GM19452 (cell line): Measurements from ENCODE around the gene NR3C2.

Experiments
- ATAC-seq: cut with Tn5 transposase; IDR thresholded peaks from one replicate; pipeline ENCODE4 v1.9.1; 2021; ENCODE audit not compliant: unreplicated experiment

NR3C2 gene

DNA sequence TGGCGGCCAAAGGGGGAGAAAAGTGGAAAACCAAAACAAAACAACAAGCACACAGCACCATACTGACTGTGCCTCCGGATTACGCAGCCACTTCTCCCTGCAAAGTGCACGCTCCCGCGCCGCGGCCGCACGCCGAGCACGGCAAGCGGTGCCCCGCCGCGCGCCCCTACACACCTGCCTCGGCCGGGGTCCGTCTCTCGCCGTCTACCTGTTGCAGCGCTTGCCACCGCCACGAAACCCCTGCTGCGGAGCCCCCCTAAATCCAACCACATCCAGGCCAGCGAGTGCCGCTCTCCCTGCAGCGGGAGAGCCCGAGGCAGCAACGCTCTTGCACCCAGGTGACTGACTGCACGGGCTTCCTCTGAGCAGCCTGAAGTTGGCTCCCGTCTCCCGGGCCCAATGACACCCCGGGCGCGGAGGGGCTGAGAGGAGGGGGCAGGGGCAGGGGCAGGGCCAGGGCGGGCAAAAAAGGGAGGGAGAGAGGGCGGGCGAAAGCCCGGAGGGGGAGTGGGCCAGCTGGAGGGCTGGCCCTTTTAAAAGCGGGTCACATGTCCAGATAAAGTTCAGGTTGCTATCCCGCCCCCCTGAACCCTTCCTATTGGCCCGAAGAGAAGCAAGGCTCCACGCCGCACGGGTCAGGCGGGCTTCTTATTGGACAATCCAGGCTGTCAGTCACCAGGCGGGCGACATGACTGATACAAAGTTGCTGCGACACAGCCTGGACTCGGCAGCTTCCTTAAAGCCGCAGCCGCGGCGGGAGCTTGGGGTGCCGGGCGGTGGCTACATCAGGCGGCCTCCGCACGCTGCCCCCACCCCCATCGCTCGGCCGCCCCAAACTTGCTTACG, at the start of gene NR3C2:
TSS of gene NR3C2 (minus strand) at position 429 of the 846 bp plus-strand sequence.
- peak; percentile 96 for ATAC-seq

DNA sequence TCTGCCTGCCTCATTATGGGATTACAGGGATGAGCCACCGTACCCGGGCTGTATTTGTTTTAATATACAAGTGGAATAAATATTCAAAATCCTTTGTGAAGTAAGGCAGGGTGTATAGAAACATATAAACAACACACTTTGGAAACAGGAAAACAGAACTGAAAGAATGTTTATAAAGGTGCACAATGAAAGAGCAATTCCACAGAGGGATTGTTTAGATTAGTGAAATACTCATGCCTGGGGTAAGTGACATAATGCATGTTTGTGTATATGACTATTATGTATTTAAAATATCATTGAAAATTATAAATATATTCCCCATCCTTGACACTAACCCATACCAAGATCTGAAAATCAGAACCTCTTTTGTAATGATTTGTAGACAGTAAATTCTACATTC, 45.0 kb upstream of the NR3C2 start:
- ATAC-seq, result no peak

DNA sequence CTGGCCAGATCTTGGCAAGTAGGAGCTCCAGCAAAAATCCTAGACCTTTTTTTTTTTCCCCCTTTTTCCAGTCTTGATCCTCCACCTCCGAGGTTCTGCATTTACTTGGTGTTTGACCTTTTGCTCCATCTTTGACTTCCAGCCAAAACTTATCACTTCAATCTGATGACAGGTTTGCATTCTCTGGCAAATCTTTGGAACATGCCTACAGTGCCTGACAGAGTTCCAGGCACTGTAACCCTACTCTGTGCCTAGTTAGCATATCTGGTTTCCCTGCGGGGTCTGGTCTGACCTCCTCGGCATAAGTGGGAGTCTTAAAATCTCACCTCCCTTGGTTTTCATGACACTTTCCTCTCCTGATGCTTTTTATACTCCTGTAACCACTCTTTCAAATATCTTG, 39.4 kb upstream of the NR3C2 start:
- ATAC-seq, result no peak

DNA sequence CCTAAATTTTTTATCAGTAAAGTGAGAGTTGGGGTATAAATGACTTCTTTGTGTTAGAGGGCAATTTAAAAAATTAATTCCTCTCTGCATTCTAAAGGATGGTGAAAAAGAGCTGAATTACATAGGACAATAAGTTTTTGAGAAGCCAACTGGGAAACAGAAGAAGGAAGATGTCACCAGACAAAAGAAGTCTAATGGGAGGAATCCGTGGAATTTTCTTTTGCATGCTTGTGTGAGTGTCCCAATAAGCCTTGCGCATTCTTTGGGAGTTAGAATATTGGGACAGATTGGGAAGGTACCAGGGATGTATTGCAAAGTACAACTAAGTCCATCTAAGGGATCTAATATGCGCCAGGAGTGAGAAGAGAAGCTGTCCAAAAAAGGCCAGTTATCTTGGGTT, 35.1 kb upstream of the NR3C2 start:
- no peak for ATAC-seq

DNA sequence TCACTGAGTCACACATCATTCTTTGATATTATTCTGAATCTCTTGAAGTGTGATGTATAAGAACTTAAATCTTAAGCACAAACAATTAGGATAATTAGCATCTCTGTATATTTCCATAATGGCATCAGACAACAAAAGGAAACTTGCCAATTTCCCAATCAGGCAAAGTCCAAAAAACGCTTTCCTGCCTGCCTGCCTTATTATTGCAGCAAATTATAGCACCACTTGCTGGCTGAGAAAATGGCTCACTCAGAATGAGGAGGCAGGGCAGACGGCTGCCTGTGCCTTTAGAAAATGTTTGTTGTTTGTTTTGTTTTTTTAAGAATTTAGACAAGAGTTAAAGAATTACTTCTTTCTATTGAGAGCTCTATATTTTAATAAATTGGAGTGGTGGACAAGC, 27.7 kb upstream of the NR3C2 start:
- no peak for ATAC-seq

DNA sequence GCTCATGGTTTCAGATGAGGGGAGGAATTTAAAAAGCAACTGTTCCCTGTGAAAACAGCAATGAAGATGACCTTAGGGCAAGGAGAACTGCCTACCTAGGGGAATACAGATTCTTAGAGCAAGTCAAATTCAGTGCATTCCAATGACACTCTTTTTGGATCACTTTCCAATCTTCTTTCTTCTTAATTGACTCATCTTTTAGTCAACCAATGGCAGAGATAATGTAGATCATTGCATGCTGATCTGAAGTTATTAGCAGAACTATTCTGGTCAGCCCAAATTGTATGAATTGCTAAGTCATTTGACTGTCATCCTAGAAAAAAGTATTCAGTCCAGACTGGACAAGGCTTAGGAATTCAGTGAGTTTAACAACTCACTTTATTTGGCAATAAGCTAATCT, 12.6 kb upstream of the NR3C2 start:
- no peak for ATAC-seq

DNA sequence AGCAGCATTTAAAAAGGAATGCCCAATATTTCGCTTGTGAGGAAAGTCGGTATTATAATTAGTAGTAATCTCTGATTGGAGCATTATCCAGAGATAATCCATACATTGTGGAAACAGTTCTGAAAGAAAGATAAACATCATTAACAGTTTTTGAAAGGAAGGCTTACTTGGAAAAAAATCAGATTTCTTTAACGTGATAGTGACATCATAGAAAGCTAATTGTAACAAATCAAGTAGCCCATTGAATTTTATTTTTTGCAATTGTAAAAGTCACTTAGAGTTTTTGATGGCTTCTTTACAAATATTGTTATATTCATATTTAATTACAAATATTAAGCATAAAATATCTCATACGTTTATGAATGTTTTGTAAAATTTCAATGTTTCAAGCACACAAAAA, 11.6 kb upstream of the NR3C2 start:
- no peak for ATAC-seq

DNA sequence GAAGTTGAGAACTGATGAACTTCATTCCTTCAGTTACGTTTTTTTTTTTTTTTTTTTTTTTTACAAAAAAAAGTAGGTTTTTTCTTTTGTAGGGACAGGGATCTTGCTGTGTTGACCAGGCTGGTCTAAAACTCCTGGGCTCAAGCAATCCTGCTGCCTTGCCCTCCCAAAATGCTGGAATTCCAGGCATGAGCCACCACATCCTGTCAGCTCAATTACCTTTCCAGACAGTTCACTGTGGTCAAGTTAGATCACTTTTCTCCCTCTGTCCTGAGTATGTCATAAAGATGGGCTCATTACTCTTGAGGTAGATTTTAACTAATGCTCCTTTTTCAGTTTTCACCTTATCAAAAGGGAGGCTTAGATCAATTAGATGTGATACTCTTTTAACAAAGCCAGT, 10.8 kb upstream of the NR3C2 start:
- no peak for ATAC-seq

DNA sequence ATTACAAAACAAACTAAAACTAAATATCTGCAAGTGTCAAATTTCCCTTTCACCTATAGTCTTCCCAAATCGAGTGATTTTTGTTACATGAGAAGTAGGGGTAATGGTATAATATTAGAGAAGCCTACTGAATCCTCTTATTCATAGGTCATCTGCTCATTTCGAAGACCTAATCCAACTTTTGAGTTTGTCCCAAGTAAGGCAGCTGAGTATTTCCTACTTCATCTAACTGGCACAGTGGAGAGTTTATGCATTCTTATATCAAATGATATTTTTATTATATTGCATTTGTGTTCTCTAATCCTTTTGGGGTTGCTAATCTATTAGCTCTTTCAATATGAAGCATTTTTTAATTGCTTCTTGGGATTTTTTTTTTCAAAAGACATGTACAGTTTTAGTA, 7.7 kb upstream of the NR3C2 start:
- no peak for ATAC-seq

DNA sequence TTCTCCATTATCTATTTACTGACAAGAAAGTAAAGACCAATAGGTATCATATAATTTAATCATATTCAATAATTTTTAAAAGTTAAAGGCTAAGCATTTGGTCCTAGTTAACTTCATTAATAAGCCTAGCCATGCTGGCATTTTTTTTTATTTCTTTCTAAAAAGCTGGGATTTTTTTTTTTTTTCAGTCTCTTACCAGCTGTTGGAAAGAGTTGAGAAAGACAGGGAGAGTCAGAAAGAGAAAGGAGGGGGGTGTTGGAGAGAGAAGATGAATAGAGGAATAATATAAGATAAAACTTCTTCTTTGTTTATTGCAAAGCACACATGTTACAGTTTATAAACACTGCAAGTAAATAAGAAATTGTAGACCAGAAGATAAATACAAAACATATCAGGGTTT, 5.9 kb upstream of the NR3C2 start:
- no peak for ATAC-seq

DNA sequence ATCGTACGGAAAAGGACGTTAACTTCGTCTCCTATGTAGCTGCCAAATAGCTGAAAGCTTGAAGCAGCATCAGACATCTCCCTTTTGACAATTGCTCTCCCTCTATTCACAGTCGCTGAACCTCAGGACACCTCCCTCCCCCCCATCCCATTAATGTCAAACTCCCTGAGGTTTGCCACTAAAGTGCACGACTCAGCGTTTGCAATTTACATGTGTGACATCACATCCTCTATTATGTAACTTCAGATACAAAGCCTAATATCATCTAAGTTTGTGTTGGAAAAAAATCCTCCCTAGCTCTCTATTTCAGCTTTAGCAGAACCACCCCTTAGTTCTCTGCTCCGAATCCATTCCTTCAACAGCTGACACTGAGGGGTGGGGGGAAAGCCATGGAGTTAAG, 5.5 kb upstream of the NR3C2 start:
- no peak for ATAC-seq

DNA sequence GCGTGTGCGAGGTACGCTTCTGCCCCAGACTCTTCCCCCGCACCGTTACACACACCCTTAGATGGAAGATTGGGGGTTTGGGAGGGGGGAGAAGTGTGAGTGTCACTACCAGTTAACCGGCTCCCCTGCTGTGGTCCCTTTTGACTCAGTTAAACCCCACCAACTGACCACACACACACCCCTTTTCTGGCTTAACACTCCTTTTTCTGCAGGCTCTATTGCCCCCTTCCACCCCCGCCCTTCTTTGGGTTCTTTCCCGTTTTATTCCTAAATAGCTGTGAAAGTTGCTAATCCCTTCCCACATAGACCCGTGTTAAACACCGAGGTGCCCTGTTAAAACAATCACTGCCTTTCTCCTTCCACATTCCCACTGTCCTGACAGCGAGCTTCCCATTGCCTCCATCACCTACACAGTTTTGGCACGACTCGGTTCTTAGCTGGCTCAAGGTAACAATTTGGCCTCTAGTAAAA, 3.7 kb upstream of the NR3C2 start:
- ATAC-seq, result no peak

DNA sequence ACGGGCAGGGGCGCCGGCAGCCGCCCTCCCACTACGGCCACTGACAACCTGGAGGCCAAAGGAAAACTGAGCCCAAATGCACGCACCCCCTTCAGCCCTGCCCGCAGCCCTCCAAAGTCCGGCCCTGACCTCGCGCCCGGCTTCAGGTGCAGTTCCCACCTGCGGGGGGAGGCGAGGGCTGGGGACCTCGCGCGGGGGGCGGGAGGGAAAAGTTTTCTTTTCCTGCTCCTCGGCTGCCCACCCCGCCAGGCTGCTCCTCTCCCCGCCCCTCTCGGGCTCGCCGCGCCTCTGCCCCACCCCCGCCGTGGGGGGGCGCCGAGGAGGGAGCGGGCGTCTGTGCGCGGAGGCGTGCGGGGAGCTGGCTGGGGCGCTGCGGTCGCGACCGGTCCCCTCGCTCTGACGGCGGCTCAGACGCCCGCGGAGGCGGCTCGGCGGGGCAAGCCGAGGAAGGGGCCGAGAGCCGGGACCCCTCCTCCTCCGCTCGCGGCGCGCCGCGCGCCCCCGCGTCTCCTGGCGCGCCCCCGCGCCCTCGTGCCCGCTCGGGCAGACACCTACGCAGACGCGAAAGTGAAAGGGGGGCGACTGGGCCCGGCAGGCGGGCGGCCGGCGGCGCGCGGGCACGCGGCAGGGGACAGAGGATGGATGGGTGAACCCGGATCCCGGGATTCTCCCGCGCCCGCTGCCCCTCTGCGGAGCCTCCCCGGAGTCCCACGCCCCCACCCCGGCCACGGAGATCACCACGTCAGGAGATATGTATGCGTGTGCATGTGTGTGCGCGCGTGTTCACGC, 3.1 kb upstream of the NR3C2 start:
- peak; percentile 14 for ATAC-seq

DNA sequence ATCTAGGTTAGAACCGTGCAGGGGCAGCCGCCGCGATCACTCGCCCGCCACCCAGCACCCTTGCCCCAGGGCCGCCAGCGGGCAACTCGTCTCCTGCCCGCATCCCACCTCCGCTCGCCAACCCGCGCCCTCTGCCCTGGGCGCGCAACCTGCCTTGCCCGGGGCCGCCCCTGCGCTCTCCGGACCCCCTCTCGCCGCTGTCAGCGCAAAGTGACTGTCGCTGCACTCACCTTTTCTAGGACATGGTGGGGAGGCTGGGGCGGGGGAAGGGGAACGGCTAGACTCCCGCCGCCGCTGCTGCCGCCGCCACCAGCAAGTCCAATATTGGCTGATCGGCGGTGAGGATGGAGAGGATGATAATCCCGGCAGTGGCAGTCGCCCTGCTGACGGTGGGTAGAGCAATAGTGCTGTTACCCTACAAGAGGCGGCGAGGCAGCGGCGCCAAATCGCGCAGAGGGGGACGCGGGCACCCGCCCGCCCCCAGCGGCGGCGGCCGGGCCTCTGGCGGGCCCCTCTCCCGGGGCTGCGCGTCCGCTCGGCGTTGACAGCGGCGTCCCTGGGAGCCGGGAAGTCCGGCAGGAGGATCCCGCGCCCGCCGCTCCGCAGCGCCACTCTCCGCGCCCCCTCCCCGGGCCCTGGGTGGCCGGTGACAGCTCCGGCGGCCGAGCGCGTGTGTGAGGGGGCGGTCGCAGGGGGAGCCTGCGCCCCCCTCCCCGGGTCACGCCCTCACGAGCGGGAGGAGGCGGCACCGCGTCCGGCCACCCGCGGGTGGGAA, 2.3 kb upstream of the NR3C2 start:
- ATAC-seq, result no peak

DNA sequence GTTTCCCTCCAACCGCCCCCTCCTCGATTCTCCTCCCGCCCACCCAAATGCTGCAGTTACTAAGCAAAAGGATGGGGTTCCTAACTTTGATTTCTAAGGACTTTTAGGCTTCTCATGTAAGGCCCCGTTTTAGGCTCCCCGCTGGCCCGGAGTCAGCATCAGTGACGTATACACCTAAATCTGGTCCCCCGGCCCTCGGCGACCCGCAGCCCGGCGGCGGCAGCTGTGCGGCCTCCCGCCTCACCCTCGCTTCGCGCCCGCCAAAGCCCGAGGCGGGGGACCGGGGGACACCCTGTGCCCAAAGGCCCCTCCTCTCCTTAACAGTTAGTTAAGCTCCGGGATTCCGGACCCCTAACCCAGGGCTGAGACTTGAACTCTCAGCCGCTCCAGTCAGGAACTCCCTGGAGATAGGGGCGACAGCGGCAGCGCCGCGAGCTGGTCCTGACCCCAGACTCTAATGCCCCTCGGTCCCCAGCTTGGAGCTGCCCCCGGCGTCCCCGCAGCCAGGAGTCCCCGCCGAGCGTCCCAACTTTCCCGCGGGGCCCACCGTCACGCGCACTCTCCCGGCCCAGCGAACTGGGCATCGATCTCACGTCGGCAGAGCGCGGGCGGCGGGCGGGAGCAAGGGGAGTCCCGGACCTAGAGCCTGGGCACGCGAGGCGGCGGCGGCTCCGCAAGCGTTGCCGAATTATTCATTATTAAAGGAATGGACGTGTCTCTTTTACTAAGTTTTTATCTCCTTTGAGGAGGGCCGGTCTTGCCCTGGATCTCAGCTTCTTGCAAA, 1.5 kb upstream of the NR3C2 start:
- no peak for ATAC-seq

DNA sequence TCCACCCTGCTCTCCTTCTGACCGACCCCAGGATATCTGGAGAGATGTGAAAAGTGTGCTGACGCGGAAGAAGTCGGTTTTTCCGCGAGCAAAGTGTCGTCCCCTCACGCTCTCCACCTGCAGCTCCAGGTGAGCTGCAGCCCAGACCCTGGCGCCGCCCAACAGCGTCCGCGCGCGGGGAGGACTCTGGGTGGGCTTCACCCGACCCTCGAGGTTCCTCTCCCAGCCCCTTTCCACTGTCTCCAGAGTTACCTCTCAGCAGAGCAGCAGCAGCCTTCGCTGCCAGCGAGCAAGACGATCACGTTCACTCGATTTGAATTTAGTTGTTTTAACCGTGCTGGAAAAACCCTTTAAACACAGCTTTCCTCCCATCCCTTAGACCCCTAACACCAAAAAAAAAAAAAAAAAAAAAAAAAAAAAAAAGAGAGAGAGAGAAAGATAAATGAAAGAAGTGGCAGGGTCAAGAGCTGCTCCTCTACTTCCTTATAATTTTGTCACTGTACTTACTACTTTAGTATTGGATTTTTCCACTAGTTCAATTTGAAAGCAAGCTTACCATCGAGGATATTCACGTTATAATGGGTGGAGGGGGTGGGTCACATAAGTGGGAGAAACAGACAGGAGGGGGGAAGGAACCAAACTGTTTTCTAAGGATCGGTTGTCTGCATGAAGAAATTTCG, 758 bp upstream of the NR3C2 start:
- peak; percentile 3 for ATAC-seq

DNA sequence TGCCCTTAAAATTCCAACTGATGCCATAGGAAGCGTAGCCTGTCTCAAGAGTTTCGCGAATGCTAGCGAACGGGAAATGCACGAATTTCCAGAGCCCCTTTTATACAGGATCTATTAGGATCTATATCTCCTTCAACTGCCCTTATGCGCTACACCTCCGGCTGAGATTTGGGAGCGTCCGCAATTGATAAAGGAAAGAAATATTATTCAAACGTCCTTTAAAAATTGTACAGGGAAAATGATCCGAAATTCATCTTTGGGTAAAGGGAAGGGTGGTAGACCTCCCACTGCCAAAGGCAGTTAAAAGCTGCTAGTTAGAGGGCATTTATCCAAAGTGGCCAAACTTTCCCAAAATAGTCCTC, 609 bp downstream of the NR3C2 start:
- no peak for ATAC-seq

DNA sequence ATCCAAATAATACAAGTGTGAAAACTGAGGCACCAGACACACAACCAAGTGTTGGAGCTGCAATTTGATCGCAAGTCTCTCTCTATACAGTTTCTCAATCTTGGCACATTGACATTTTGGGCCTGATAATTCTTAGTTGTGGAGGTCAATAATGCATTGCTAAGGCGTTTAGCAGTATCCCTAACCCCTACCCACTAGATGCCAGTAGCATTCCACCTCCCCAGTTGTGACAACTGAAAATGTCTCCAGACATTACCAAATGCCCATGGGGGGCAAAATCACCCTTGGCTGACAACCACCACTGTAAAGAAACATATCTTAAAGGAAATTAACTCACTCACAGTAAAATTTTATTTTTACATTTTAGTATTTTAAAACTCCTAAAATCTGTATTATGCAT, 4.2 kb downstream of the NR3C2 start:
- ATAC-seq, result no peak

DNA sequence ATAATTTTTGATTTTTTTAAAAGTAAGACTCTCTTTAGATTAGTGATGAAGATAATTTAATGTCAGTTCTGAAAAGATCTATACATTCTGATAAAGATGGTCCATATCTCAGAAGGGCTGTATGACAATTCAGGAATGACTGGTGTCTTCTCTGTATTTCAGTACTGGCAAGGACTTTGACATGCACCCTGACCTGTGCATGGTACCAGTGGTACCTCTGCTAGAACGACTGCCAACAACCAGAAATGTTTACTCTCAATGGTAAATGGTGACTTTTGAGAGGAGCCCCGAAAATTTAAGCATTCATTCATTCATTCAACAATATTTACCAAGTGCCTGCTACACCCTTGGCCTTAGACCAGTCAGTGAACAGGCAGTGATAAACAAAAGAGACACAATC, 4.8 kb downstream of the NR3C2 start:
- no peak for ATAC-seq

DNA sequence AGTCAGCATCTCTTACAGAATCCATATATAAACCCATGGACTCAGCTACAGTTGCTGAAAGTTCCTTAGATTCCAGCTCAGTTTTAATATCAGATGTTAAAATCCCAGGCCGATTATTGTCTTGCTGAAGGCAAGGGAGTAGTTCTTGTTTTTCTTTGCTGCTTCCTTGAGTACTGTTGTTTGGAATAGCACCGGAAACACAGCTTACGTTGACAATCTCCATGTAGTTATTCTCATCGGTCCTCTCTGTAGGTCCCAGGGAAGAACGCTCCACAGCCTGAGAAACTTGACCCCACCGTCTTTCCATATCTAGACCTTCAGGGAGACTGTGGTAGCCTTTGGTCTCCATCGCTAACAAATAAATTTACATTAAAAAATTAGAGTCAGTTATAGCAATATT, 5.7 kb downstream of the NR3C2 start:
- ATAC-seq, result no peak
